BLaER1 treated with 17β-estradiol and CSF1 and Interleukin-3, amounts not matched to agents 10 nM and 100 nM (cell line): ENCODE results near the gene MOSPD3.

Experiments used
- H3K27ac ChIP-seq, 11 experiments: shearing (Covaris generic); formaldehyde crosslinking; 2 replicates each; pipeline ENCODE4 v1.8.1; 2022
- H3K27me3 ChIP-seq, 11 experiments: shearing (Covaris generic); formaldehyde crosslinking; 2 replicates each; pipeline ENCODE4 v1.8.1; 2022
- H3K36me3 ChIP-seq, 11 experiments: shearing (Covaris generic); formaldehyde crosslinking; 2 replicates each; pipeline ENCODE4 v1.8.1; 2022
- H3K4me1 ChIP-seq, 10 experiments: shearing (Covaris generic); formaldehyde crosslinking; 2 replicates each; pipeline ENCODE4 v1.8.1; 2022
- H3K4me2 ChIP-seq, 11 experiments: shearing (Covaris generic); formaldehyde crosslinking; 2 replicates each; pipeline ENCODE4 v1.8.1; 2022
- H3K4me3 ChIP-seq, 10 experiments: shearing (Covaris generic); formaldehyde crosslinking; 2 replicates each; pipeline ENCODE4 v1.8.1; 2022
- H3K9ac ChIP-seq, 11 experiments: shearing (Covaris generic); formaldehyde crosslinking; 2 replicates each; pipeline ENCODE4 v1.8.1; 2022
- H3K9me3 ChIP-seq, 11 experiments: shearing (Covaris generic); formaldehyde crosslinking; replicated peaks in 1 of 11; 2 replicates each; pipeline ENCODE4 v1.8.1; 2022
- H4K20me1 ChIP-seq, 11 experiments: shearing (Covaris generic); formaldehyde crosslinking; 2 replicates each; pipeline ENCODE4 v1.8.1; 2022
- Cebpa-rat ChIP-seq, 11 experiments: shearing (Covaris generic); IDR thresholded peaks; 2 replicates each; pipeline ENCODE4 v1.8.1; 2022

The MOSPD3 gene

DNA sequence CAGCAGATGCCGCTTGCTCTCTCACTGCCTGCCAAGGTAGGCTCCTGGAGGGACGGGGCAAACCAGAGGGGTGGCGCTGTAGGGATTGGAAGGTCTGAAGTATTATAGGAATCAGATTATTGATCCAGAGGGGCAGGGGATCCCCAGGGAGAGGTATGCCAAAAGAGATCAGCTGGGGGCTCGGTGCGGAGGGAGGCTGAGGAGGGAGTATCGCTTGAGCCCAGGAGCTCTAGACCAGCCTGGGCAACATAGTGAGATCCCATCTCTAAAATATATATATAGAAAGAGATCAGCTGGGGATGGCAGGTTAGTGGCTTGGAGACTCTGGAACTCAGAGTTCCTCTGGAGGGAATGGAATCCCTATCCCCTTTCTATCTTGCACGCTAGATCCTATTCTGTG is 17.2 kb upstream of the MOSPD3 start:
- H3K27me3 ChIP-seq = peaks cover 0 to 6% (median 4%) of the 10 kb centered on the region in 11 experiments; a peak in 7 of 22 replicates
- no peaks in the 10 kb centered on the region for H3K9me3 ChIP-seq
- H3K27ac ChIP-seq = no peak overlapping the region
- no peaks in the 10 kb centered on the region for H3K36me3 ChIP-seq
- no peak overlapping the region for H3K4me3 ChIP-seq
- no peaks in the 10 kb centered on the region for H4K20me1 ChIP-seq
- TF ChIP-seq Cebpa-rat (IDR thresholded peaks at IDR 0.05) = no peak
- no peak overlapping the region for H3K4me2 ChIP-seq
- H3K4me1 ChIP-seq = peaks cover 10 to 29% (median 21%) of the 10 kb centered on the region in 10 experiments; a peak in 19 of 20 replicates
- H3K9ac ChIP-seq = no peak overlapping the region

GRCh38 chr7:100598425-100598824 is 13.9 kb upstream of the MOSPD3 start:
- Histone ChIP-seq H3K27me3 (no peaks in the 10 kb centered on the region), H3K4me1 (peaks cover 11 to 51% (median 43%) of the 10 kb centered on the region in 10 experiments; a peak in 19 of 20 replicates), H3K4me3 (no peak overlapping the region), H3K36me3 (no peaks in the 10 kb centered on the region), H3K9me3 (no peaks in the 10 kb centered on the region), H3K27ac (peak overlapping the region in 1 of 11 experiments; percentile 37; a peak in 1 of 22 replicates), H3K9ac (no peak overlapping the region), H4K20me1 (no peaks in the 10 kb centered on the region), H3K4me2 (peak overlapping the region in 3 of 11 experiments; percentile 2 to 7 (median 6); a peak in 2 of 22 replicates)
- no peak for TF ChIP-seq Cebpa-rat (IDR thresholded peaks at IDR 0.05)

GRCh38 chr7:100599911-100600729 is 12.2 kb upstream of the MOSPD3 start:
- no peak overlapping the region for H3K4me3 ChIP-seq
- TF ChIP-seq Cebpa-rat (IDR thresholded peaks at IDR 0.05) = no peak
- H3K9me3 ChIP-seq = no peaks in the 10 kb centered on the region
- peaks cover 17 to 60% (median 53%) of the 10 kb centered on the region in 10 experiments; a peak in 19 of 20 replicates for H3K4me1 ChIP-seq
- no peaks in the 10 kb centered on the region for H4K20me1 ChIP-seq
- peak overlapping the region in 10 of 11 experiments; percentile 22 to 83 (median 74); a peak in 19 of 22 replicates for H3K4me2 ChIP-seq
- H3K9ac ChIP-seq = peak overlapping the region in 8 of 11 experiments; percentile 21 to 67 (median 54); a peak in 12 of 22 replicates
- H3K36me3 ChIP-seq = no peaks in the 10 kb centered on the region
- H3K27ac ChIP-seq = peak overlapping the region in 7 of 11 experiments; percentile 26 to 61 (median 46); a peak in 9 of 22 replicates
- H3K27me3 ChIP-seq = peaks cover 0 to 8% (median 4%) of the 10 kb centered on the region in 11 experiments; a peak in 16 of 22 replicates

DNA sequence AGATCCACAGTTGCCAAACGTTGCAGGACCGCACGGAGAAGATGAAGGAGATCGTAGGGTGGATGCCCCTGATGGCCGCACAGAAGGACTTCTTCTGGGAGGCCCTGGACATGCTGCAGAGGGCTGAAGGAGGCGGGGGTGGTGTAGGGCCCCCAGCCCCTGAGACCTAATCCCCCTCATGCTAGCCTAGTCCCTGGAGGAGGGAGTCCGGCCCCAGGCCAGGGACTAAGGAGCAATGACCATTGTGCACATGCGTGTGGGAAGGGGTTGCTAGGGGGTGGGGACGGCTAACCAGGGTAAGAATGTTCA is 11.7 kb upstream of the MOSPD3 start:
- Histone ChIP-seq H3K9me3 (no peaks in the 10 kb centered on the region), H3K4me3 (no peak overlapping the region), H4K20me1 (no peaks in the 10 kb centered on the region), H3K4me1 (peaks cover 23 to 66% (median 59%) of the 10 kb centered on the region in 10 experiments; a peak in 19 of 20 replicates), H3K27me3 (peaks cover 0 to 14% (median 10%) of the 10 kb centered on the region in 11 experiments; a peak in 17 of 22 replicates), H3K27ac (peak overlapping the region in 2 of 11 experiments; percentile 50 to 59; a peak in 2 of 22 replicates), H3K9ac (peak overlapping the region in 5 of 11 experiments; percentile 25 to 67 (median 55); a peak in 6 of 22 replicates), H3K36me3 (no peaks in the 10 kb centered on the region), H3K4me2 (peak overlapping the region in 10 of 11 experiments; percentile 22 to 83 (median 74); a peak in 18 of 22 replicates)
- TF ChIP-seq Cebpa-rat (IDR thresholded peaks at IDR 0.05) = no peak

DNA sequence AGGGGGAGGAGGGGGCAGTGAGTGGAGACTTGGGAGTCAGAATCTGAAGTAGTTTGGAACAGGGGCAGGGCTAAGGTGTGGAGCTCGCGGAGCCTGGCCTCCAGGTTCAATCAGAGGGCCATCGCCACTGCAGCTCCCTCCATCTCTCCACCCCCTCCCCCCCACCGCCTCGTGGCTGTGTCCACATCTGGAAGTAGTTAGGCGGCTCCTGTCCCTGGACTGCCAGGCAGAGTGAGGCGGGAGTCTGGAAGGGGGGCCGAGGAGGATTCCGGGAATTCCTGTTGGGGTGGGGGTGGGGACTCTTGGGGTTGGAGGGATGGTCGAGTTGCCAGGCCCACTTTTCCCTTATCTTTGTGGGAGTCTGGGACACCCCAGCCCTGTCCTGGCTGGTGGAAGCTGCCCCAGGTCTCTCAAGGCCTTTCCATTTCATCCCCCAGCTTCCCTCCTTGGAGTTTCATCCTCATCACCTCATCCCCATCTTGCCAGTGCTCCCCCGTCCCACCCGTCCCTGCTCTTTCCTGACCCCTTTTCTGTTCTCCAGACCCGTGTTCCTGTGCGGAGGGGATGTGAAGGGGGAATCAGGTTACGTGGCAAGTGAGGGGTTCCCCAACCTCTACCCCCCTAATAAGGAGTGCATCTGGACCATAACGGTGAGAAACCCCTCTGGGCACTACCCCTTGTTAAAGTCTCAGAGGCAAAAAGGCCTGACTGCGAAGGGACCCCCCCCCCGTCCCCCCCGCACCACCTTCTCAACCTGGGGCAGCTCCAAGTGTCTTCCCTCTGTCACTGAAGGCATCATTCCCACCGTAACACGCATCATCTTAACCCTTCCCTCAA is 9.2 kb upstream of the MOSPD3 start:
- TF ChIP-seq Cebpa-rat (IDR thresholded peaks at IDR 0.05) = no peak
- H4K20me1 ChIP-seq = no peaks in the 10 kb centered on the region
- H3K9ac ChIP-seq = peak overlapping the region in 8 of 11 experiments; percentile 45 to 72 (median 65); a peak in 15 of 22 replicates

DNA sequence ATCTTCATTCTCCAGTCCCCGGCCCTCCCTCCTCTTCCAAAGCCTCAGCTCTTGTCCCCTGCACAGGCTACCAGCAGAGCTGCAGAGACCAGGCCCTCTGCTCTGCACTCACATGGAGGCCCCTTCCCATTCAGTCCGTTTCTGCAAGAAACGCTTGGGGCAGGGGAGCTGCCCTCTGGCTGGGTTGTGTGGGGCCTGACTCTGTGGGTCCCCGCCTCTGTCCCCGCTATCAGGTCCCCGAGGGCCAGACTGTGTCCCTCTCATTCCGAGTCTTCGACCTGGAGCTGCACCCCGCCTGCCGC is 8.7 kb upstream of the MOSPD3 start:
- no peaks in the 10 kb centered on the region for H4K20me1 ChIP-seq
- H3K4me1 ChIP-seq = peaks cover 30 to 68% (median 64%) of the 10 kb centered on the region in 10 experiments; a peak in 19 of 20 replicates
- H3K27me3 ChIP-seq = peaks cover 0 to 24% (median 19%) of the 10 kb centered on the region in 11 experiments; a peak in 17 of 22 replicates
- peak overlapping the region; percentile 58 to 73 (median 69) for H3K4me3 ChIP-seq
- no peak for TF ChIP-seq Cebpa-rat (IDR thresholded peaks at IDR 0.05)
- peak overlapping the region in 9 of 11 experiments; percentile 37 to 69 (median 56); a peak in 17 of 22 replicates for H3K27ac ChIP-seq
- H3K9ac ChIP-seq = peak overlapping the region in 9 of 11 experiments; percentile 45 to 74 (median 67); a peak in 17 of 22 replicates
- H3K9me3 ChIP-seq = no peaks in the 10 kb centered on the region
- H3K4me2 ChIP-seq = peak overlapping the region; percentile 85 to 99 (median 96)
- H3K36me3 ChIP-seq = no peaks in the 10 kb centered on the region

More for the DNA sequence above, 9.2 kb upstream of the MOSPD3 start:
- Histone ChIP-seq H3K27me3 (peaks cover 0 to 24% (median 19%) of the 10 kb centered on the region in 11 experiments; a peak in 17 of 22 replicates), H3K36me3 (no peaks in the 10 kb centered on the region), H3K27ac (peak overlapping the region in 7 of 11 experiments; percentile 39 to 69 (median 56); a peak in 7 of 22 replicates), H3K9me3 (no peaks in the 10 kb centered on the region), H3K4me2 (peak overlapping the region; percentile 85 to 99 (median 96)), H3K4me3 (peak overlapping the region in 9 of 10 experiments; percentile 58 to 73 (median 69); a peak in 15 of 20 replicates), H3K4me1 (peaks cover 30 to 74% (median 66%) of the 10 kb centered on the region in 10 experiments; a peak in 19 of 20 replicates)

GRCh38 chr7:100604028-100604975 is 8.0 kb upstream of the MOSPD3 start:
- Histone ChIP-seq H3K4me1 (peaks cover 30 to 65% (median 60%) of the 10 kb centered on the region in 10 experiments; a peak in 19 of 20 replicates), H3K9ac (peak overlapping the region; percentile 61 to 80 (median 75)), H3K4me2 (peak overlapping the region; percentile 94 to 100 (median 98)), H3K4me3 (peak overlapping the region; percentile 65 to 75 (median 69)), H4K20me1 (no peaks in the 10 kb centered on the region), H3K27ac (peak overlapping the region in 10 of 11 experiments; percentile 39 to 75 (median 70); a peak in 20 of 22 replicates), H3K27me3 (peaks cover 0 to 24% (median 19%) of the 10 kb centered on the region in 11 experiments; a peak in 17 of 22 replicates), H3K36me3 (no peaks in the 10 kb centered on the region), H3K9me3 (no peaks in the 10 kb centered on the region)
- no peak for TF ChIP-seq Cebpa-rat (IDR thresholded peaks at IDR 0.05)
